Spleen (tissue), 11 donors: ENCODE measurements around the gene MRPL36. TPM values are rescaled to one million over a fixed set of nuclear protein-coding genes. Genes with fewer than 3 reads are reported as not detected.

Source experiments
- DNase-seq: peaks from one replicate; pipeline ENCODE4 v3.0.0-alpha.2; 2020
- H3K27ac ChIP-seq, 8 donors: fragments of 200-600 bp; sonication (generic) in 7 of 8; 1 replicate in 4 of 8; 2 replicates in 4 of 8; pipeline versions ENCODE4 v1.5.0 to v1.8.0; 2016 to 2021; ENCODE audit warnings: inconsistent platforms in 4 of 8, mild to moderate bottlenecking in 4 of 8, moderate library complexity in 1 of 8
- H3K27me3 ChIP-seq, 7 donors: fragments of 200-600 bp; sonication (generic) in 6 of 7; replicated peaks in 1 of 7; 1 replicate in 4 of 7; 2 replicates in 3 of 7; pipeline versions ENCODE4 v1.5.0 to v1.8.0; 2016 to 2021; ENCODE audit warnings: inconsistent platforms in 3 of 7, mild to moderate bottlenecking in 1 of 7
- H3K36me3 ChIP-seq, 6 donors: fragments of 200-600 bp; sonication (generic) in 5 of 6; 1 replicate in 4 of 6; 2 replicates in 2 of 6; pipeline versions ENCODE4 v1.5.0 to v1.8.0; 2016 to 2021; ENCODE audit warnings: inconsistent platforms in 2 of 6
- H3K4me1 ChIP-seq, 6 donors: fragments of 200-600 bp; sonication (generic) in 5 of 6; 1 replicate in 3 of 6; 2 replicates in 3 of 6; pipeline versions ENCODE4 v1.5.0 to v1.8.0; 2016 to 2021; ENCODE audit warnings: inconsistent platforms in 3 of 6
- H3K4me3 ChIP-seq, 8 donors: fragments of 200-600 bp; sonication (generic) in 7 of 8; 1 replicate in 4 of 8; 2 replicates in 4 of 8; pipeline versions ENCODE4 v1.5.0 to v1.8.0; 2016 to 2021; ENCODE audit warnings: inconsistent platforms in 4 of 8, mild to moderate bottlenecking in 4 of 8, moderate library complexity in 2 of 8
- H3K9me3 ChIP-seq, 8 donors: fragments of 200-600 bp; sonication (generic) in 7 of 8; 1 replicate in 4 of 8; 2 replicates in 4 of 8; pipeline versions ENCODE4 v1.5.0 to v1.8.0; 2016 to 2021; ENCODE audit warnings: inconsistent platforms in 4 of 8
- POLR2A ChIP-seq, 3 donors: fragments of 450-650 bp; IDR thresholded peaks; one replicate each; pipeline ENCODE4 v1.5.1; 2017; ENCODE audit warnings: antibody characterized with exemption in 3 of 3, mild to moderate bottlenecking in 1 of 3
- POLR2AphosphoS5 ChIP-seq, 3 donors: sonication (generic); formaldehyde crosslinking; IDR thresholded peaks; one replicate each; pipeline ENCODE4 v1.5.1; 2017; ENCODE audit warnings: antibody characterized with exemption in 3 of 3
- WGBS, 5 donors: extraction: QIAGEN DNeasy Blood & Tissue Kit in 3 of 5; methylation state at CpG; one replicate each; pipeline versions ENCODE4 v1.1.5 to v1.1.7; 2013 to 2018; 5-methylcytosine and 5-hydroxymethylcytosine counted together
- intact Hi-C: fragments of 100-400 bp; cut with DNase I; formaldehyde crosslinking; loops from one replicate; pipeline ENCODE4 v1.15.0; 2023; ENCODE audit warnings: low total_unique reads
- polyA plus RNA-seq, 3 donors: library from polyadenylated mRNA; stranded (reverse); fragments of 200-250 nt; gene quantifications; one replicate each; pipeline ENCODE4 v1.2.1, GENCODE V29; 2013
- total RNA-seq, 7 donors: library from RNA; depleted of rRNA in 3 of 7; stranded (reverse); fragments of >200 nt in 3 of 7; fragmentation: NEBNext Ultra II Directional in 4 of 7; extraction: Animal tissue kit (Norgen Biotek cat#: 25700) in 4 of 7; gene quantifications; one replicate each; pipeline versions ENCODE4 v1.1.0 to v1.2.1, GENCODE V29; 2016 to 2021
- TF ChIP-seq, protein P1 (sequence below), 11 experiments: fragments of 200-600 bp in 7 of 11; fragments of 450-650 bp in 4 of 11; sonication (generic) in 4 of 11; IDR thresholded peaks in 8 of 11; conservative IDR thresholded peaks in 3 of 11; 1 replicate in 7 of 11; 2 replicates in 4 of 11; pipeline versions ENCODE4 v1.4.0 to v1.8.0; 2016 to 2021; ENCODE audit warnings: antibody characterized with exemption in 11 of 11, inconsistent platforms in 4 of 11, mild to moderate bottlenecking in 1 of 11
- donor health status: healthy with polysubstance abuse.
- donor health status: DM: no; HTN: no; CAD: no; lungs with moderate emphysema.
- donor health status: DM: no; HTN: no; CAD: no.
- donor health status: Bipolar disorder and iron deficiency.
- donor health status: healthy.
- donor health status: DM: no; HTN: no; CAD: no.
- donor health status: DM: yes; HTN: yes; CAD: no.

The MRPL36 gene
- total and polyA plus RNA-seq, 10 donors, result 20.3 to 77.3 (median 35.9) TPM

DNA sequence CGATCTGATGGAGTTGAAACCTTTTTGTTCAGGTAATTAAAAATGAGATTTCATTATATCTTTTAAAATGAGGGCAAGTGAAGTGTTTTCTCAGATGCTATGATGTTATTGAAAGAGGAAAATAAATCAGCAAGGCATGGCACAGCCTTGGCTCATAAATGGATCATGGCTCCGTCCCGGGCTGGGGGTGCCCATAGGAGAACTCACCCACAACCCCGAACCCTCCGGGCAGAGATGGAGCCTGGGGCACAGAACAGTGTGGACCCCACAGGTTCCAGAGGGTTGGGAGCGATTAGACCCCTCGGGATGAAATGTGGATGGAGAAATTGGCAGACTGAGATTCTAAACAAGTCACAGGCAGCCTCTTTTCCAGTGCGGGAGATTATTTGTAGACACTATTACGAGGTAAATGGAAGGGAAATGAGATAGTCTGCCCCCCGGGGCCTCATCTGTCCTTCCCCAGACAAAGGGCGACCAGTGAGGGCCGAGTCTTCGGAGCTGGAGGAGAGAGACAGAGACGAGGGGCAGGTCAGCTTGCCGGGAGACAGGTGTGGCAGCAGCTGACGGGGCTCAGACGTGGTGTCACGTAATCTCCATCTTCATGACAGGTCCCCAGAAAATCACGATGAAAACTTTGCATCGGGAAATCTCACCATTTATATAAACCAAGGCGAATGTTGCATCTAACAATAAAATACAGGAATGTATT lies 35.2 kb upstream of the MRPL36 start:
- Histone ChIP-seq H3K36me3 (peaks cover 0 to 6% (median 0%) of the 10 kb centered on the region in 6 donors), H3K4me3 (no peak overlapping the region), H3K27me3 (peaks cover 0 to 77% (median 5%) of the 10 kb centered on the region in 7 donors), H3K4me1 (no peaks in the 10 kb centered on the region), H3K9me3 (no peaks in the 10 kb centered on the region), H3K27ac (no peak overlapping the region)
- 61 to 71% (median 69%) methylated on average over 21 of the region's 21 CpGs for WGBS, 5 donors
- peak; percentile 56 for DNase-seq
- TF ChIP-seq, protein P1, sequence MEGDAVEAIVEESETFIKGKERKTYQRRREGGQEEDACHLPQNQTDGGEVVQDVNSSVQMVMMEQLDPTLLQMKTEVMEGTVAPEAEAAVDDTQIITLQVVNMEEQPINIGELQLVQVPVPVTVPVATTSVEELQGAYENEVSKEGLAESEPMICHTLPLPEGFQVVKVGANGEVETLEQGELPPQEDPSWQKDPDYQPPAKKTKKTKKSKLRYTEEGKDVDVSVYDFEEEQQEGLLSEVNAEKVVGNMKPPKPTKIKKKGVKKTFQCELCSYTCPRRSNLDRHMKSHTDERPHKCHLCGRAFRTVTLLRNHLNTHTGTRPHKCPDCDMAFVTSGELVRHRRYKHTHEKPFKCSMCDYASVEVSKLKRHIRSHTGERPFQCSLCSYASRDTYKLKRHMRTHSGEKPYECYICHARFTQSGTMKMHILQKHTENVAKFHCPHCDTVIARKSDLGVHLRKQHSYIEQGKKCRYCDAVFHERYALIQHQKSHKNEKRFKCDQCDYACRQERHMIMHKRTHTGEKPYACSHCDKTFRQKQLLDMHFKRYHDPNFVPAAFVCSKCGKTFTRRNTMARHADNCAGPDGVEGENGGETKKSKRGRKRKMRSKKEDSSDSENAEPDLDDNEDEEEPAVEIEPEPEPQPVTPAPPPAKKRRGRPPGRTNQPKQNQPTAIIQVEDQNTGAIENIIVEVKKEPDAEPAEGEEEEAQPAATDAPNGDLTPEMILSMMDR (IDR thresholded peaks at IDR 0.05 in 8 of 11, conservative IDR thresholded peaks at IDR 0.05 in 3 of 11), result no peak
- TF ChIP-seq POLR2A (IDR thresholded peaks at IDR 0.05) (no peak), POLR2AphosphoS5 (IDR thresholded peaks at IDR 0.05) (no peak)
- intact Hi-C loops, result no loop called here

DNA sequence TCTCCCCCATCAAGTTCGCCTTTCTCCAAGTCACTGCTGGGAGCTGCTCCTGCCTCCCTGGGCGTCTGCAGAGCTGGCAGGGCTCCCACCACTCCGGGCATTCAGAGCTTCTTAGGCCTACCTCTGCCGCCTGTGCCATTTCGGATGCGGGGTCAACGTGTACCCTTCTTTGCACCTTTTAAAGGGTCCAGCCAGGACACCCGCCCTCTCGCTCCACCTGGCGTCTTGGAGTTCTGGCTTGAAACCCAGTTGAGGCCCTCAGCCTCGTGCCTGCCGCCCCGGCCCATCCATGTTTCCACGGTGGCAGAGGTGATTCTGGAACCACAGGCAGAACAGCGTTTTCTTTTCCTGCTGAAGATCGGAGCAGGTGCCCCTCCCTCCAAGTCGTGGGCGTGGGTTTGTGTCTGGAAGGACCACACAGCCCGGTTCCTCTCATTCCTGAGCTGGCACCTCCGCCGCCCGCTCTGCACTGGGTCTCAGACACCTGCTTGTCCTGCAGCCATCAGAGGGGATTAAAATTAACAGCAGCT lies 34.5 kb upstream of the MRPL36 start:
- H3K27me3 ChIP-seq, result peaks cover 0 to 69% (median 5%) of the 10 kb centered on the region in 7 donors
- H3K9me3 ChIP-seq, result no peaks in the 10 kb centered on the region
- TF ChIP-seq, protein P1 (IDR thresholded peaks at IDR 0.05 in 8 of 11, conservative IDR thresholded peaks at IDR 0.05 in 3 of 11), result no peak
- no peak for TF ChIP-seq POLR2AphosphoS5 (IDR thresholded peaks at IDR 0.05)
- no peak for TF ChIP-seq POLR2A (IDR thresholded peaks at IDR 0.05)
- peaks cover 0 to 6% (median 0%) of the 10 kb centered on the region in 6 donors for H3K36me3 ChIP-seq
- no peaks in the 10 kb centered on the region for H3K4me1 ChIP-seq
- 79 to 83% (median 81%) methylated on average over 20 to 22 of the region's 22 CpGs for WGBS, 5 donors
- intact Hi-C loops, result no loop called here
- no peak for DNase-seq
- no peak overlapping the region for H3K4me3 ChIP-seq
- no peak overlapping the region for H3K27ac ChIP-seq

DNA sequence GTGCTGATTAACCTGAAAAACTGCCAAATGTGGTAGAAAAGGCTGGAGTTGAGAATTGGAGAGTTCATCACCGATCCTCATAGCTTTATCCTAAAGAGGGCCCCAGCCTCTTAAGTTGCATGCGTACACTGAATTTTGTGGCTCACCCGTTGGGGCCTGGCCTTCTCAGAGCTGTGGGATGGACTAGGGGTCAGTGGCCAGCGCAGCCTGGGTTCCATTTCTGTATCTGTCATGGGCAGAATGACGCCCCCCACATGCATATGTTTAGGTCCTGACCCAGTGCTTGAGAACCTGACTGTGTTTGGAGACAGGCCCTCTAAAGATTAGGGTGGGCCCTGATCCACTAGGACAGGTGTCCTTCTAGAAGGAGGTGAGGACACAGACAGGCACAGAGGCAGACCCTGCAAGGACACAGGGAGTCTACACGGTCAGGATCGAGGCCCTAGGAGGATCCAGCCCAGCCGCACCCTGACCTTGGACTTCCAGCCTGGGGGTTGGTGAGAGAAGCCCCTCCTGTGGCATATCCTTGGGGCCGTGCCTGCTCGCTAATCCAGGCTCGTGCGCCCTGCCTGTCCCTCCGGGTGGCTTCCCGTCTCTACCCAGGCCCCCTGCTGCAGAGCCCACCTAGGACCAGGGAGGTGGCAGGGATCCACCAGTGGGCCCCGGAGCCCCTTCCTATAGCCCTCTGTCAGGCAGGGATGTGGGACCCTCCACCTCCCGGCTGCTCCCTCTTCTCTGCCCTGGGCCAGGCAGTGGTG lies 33.8 kb upstream of the MRPL36 start:
- peaks cover 0 to 63% (median 5%) of the 10 kb centered on the region in 7 donors for H3K27me3 ChIP-seq
- 77 to 87% (median 85%) methylated on average over 5 to 16 of the region's 16 CpGs for WGBS, 5 donors
- peaks cover 0 to 6% (median 0%) of the 10 kb centered on the region in 6 donors for H3K36me3 ChIP-seq
- H3K4me3 ChIP-seq, result no peak overlapping the region
- no peaks in the 10 kb centered on the region for H3K4me1 ChIP-seq
- no peak for DNase-seq
- TF ChIP-seq, protein P1 (IDR thresholded peaks at IDR 0.05 in 8 of 11, conservative IDR thresholded peaks at IDR 0.05 in 3 of 11), result no peak
- TF ChIP-seq POLR2AphosphoS5 (IDR thresholded peaks at IDR 0.05), result no peak
- no peak for TF ChIP-seq POLR2A (IDR thresholded peaks at IDR 0.05)
- intact Hi-C loops, result no loop called here
- H3K9me3 ChIP-seq, result no peaks in the 10 kb centered on the region
- no peak overlapping the region for H3K27ac ChIP-seq
